Measurements from ENCODE around the gene AUH. TPM values are rescaled to one million over a fixed set of nuclear protein-coding genes. Genes with fewer than 3 reads are reported as not detected.

The AUH gene
- polyA plus RNA-seq, 1 donor from 2014 or later, result 42.6 TPM

DNA sequence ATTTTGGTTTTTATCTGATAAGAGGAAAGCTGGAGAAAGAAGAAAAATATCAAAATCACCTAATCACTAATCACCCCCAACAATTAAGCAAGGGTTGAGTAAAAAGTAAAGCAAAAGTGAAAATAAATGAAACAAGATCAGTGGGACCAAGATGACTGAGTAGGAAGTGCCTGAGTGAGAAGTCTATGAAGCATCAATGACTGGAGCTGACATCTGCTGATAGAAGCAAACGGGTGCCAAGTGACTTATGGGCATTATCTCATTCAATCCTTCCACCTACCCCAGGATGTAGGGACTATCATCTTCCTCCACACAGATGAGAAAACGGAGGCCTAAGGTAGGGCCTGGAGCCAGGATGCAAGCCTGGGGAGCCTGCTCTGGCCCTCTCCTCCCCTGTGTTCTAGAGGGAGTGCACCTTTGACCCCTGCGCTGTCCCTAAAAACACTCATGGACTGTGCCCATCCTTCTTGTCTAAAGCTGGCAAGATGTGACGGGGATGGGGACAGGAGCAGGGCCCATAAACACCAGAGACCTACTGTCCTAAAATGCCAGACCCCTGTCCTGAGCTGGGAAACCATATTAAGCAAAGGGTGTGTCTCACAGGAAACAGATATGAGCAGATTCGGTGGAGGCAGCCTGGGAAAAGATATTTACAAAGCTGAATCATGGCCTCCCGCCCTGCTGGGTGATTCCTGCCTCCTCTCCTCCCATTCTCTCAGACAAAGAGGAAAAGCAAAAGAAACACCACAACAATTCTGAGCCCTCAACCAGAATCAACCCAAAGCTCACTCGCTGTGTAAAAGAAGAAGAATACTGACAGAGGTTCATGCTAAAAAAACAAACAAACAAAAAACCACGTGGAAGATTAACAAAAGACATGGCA is 116.0 kb downstream of the AUH start:
- H4K20me1 ChIP-seq (ENCODE audit: insufficient read depth), result no peaks in the 10 kb centered on the region
- no peak overlapping the region for H2AFZ ChIP-seq (ENCODE audit: low read depth, low read length)
- H3K27me3 ChIP-seq (ENCODE audit: insufficient read depth, low read depth, low read length), result no peaks in the 10 kb centered on the region
- no peak overlapping the region for H3K27ac ChIP-seq (ENCODE audit: low read length)
- no peaks in the 10 kb centered on the region for H3F3A ChIP-seq (ENCODE audit: insufficient read depth, low read length, poor library complexity, severe bottlenecking)
- TF ChIP-seq TAF1 (IDR thresholded peaks at IDR 0.05; ENCODE audit: low read depth) (no peak), EP300 (conservative IDR thresholded peaks at IDR 0.05; ENCODE audit: poor library complexity, severe bottlenecking) (no peak), RAD21 (conservative IDR thresholded peaks at IDR 0.05) (no peak), SMC3 (conservative IDR thresholded peaks at IDR 0.05; ENCODE audit: poor library complexity) (no peak), EZH2 (IDR thresholded peaks at IDR 0.05; ENCODE audit: borderline replicate concordance, insufficient read depth, low read length, poor library complexity, severe bottlenecking) (no peak)
- TF ChIP-seq, protein P1, sequence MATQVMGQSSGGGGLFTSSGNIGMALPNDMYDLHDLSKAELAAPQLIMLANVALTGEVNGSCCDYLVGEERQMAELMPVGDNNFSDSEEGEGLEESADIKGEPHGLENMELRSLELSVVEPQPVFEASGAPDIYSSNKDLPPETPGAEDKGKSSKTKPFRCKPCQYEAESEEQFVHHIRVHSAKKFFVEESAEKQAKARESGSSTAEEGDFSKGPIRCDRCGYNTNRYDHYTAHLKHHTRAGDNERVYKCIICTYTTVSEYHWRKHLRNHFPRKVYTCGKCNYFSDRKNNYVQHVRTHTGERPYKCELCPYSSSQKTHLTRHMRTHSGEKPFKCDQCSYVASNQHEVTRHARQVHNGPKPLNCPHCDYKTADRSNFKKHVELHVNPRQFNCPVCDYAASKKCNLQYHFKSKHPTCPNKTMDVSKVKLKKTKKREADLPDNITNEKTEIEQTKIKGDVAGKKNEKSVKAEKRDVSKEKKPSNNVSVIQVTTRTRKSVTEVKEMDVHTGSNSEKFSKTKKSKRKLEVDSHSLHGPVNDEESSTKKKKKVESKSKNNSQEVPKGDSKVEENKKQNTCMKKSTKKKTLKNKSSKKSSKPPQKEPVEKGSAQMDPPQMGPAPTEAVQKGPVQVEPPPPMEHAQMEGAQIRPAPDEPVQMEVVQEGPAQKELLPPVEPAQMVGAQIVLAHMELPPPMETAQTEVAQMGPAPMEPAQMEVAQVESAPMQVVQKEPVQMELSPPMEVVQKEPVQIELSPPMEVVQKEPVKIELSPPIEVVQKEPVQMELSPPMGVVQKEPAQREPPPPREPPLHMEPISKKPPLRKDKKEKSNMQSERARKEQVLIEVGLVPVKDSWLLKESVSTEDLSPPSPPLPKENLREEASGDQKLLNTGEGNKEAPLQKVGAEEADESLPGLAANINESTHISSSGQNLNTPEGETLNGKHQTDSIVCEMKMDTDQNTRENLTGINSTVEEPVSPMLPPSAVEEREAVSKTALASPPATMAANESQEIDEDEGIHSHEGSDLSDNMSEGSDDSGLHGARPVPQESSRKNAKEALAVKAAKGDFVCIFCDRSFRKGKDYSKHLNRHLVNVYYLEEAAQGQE (IDR thresholded peaks at IDR 0.05; ENCODE audit: borderline replicate concordance), result no peak
- TF ChIP-seq, protein P2, sequence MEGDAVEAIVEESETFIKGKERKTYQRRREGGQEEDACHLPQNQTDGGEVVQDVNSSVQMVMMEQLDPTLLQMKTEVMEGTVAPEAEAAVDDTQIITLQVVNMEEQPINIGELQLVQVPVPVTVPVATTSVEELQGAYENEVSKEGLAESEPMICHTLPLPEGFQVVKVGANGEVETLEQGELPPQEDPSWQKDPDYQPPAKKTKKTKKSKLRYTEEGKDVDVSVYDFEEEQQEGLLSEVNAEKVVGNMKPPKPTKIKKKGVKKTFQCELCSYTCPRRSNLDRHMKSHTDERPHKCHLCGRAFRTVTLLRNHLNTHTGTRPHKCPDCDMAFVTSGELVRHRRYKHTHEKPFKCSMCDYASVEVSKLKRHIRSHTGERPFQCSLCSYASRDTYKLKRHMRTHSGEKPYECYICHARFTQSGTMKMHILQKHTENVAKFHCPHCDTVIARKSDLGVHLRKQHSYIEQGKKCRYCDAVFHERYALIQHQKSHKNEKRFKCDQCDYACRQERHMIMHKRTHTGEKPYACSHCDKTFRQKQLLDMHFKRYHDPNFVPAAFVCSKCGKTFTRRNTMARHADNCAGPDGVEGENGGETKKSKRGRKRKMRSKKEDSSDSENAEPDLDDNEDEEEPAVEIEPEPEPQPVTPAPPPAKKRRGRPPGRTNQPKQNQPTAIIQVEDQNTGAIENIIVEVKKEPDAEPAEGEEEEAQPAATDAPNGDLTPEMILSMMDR (IDR thresholded peaks at IDR 0.05; ENCODE audit: poor library complexity, severe bottlenecking), result no peak
- H3K9me2 ChIP-seq (ENCODE audit: insufficient read depth, low read length), result no peaks in the 10 kb centered on the region
- H3K36me3 ChIP-seq (ENCODE audit: insufficient read depth, low read length), result no peaks in the 10 kb centered on the region
- H3K9me3 ChIP-seq (ENCODE audit: low read length), result no peaks in the 10 kb centered on the region
- no peak overlapping the region for H3K9ac ChIP-seq (ENCODE audit: low read length)
- H3K4me2 ChIP-seq (ENCODE audit: low read length), result no peak overlapping the region
- H3K4me3 ChIP-seq (ENCODE audit: low read length), result no peak overlapping the region
- H3K79me2 ChIP-seq (replicated peaks; ENCODE audit: insufficient read depth, low read length), result no peaks in the 10 kb centered on the region

DNA sequence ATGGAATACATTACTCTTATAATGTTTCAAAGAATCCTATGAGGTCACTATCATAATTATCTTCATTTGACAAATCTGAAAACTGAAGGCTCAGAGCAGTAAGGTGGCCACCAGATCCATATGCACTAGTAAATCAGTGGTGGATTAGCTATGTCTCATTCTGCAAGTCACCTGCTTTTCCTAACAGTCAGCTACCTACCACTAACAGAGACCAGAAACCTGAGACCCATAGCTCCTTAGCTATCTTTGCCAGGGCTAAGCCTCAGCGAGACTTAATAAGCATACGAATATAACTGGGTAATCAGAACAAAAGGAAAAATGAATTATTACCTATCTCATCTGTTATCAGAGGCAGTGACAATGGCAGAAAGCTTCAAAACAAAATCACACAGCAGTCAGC is 118.7 kb downstream of the AUH start:
- H2AFZ ChIP-seq (ENCODE audit: low read depth, low read length), result no peak overlapping the region
- TF ChIP-seq RAD21 (conservative IDR thresholded peaks at IDR 0.05), result no peak
- TF ChIP-seq EP300 (conservative IDR thresholded peaks at IDR 0.05; ENCODE audit: poor library complexity, severe bottlenecking), result no peak
- TF ChIP-seq MXI1 (conservative IDR thresholded peaks at IDR 0.05; ENCODE audit: poor library complexity, severe bottlenecking), result no peak
- no peak for TF ChIP-seq SMC3 (conservative IDR thresholded peaks at IDR 0.05; ENCODE audit: poor library complexity)
- TF ChIP-seq, protein P2 (IDR thresholded peaks at IDR 0.05; ENCODE audit: poor library complexity, severe bottlenecking), result no peak
- TF ChIP-seq TAF1 (IDR thresholded peaks at IDR 0.05; ENCODE audit: low read depth), result no peak
- TF ChIP-seq EZH2 (IDR thresholded peaks at IDR 0.05; ENCODE audit: borderline replicate concordance, insufficient read depth, low read length, poor library complexity, severe bottlenecking), result no peak
- TF ChIP-seq POLR2AphosphoS5 (IDR thresholded peaks at IDR 0.05), result no peak
- H3K27me3 ChIP-seq (ENCODE audit: insufficient read depth, low read depth, low read length), result no peaks in the 10 kb centered on the region
- no peak overlapping the region for H3K9ac ChIP-seq (ENCODE audit: low read length)
- no peaks in the 10 kb centered on the region for H3F3A ChIP-seq (ENCODE audit: insufficient read depth, low read length, poor library complexity, severe bottlenecking)
- H3K4me2 ChIP-seq (ENCODE audit: low read length), result no peak overlapping the region
- H3K4me3 ChIP-seq (ENCODE audit: low read length), result no peak overlapping the region
- no peaks in the 10 kb centered on the region for H3K36me3 ChIP-seq (ENCODE audit: insufficient read depth, low read length)
- no peaks in the 10 kb centered on the region for H3K9me2 ChIP-seq (ENCODE audit: insufficient read depth, low read length)
- no peaks in the 10 kb centered on the region for H3K79me2 ChIP-seq (replicated peaks; ENCODE audit: insufficient read depth, low read length)
- H4K20me1 ChIP-seq (ENCODE audit: insufficient read depth), result no peaks in the 10 kb centered on the region
- no peaks in the 10 kb centered on the region for H3K9me3 ChIP-seq (ENCODE audit: low read length)
- no peak overlapping the region for H3K27ac ChIP-seq (ENCODE audit: low read length)
